Breast epithelium (tissue), 4 donors: Measurements from ENCODE around the gene TCFL5. TPM values are rescaled to one million over a fixed set of nuclear protein-coding genes. Genes with fewer than 3 reads are reported as not detected.

Experiments used
- DNase-seq, 2 donors: peaks; one replicate each; pipeline ENCODE4 v3.0.0-alpha.2; 2019; ENCODE audit warnings: low spot score in 2 of 2
- H3K27ac ChIP-seq, 2 donors: fragments of 200-600 bp; sonication (generic) in 1 of 2; one replicate each; pipeline ENCODE4 v1.5.1; 2016 to 2019; ENCODE audit warnings: mild to moderate bottlenecking in 1 of 2
- H3K27me3 ChIP-seq, 2 donors: fragments of 200-600 bp; sonication (generic) in 1 of 2; one replicate each; pipeline versions ENCODE4 v1.5.1 to v1.6.0; 2017 to 2019; ENCODE audit warnings: control low read depth in 1 of 2, mild to moderate bottlenecking in 1 of 2
- H3K36me3 ChIP-seq: fragments of 200-600 bp; one replicate; pipeline ENCODE4 v1.5.1; 2019
- H3K4me1 ChIP-seq, 2 donors: fragments of 200-600 bp; sonication (generic); one replicate each; pipeline ENCODE4 v1.5.1; 2016 to 2019; ENCODE audit warnings: control low read depth in 1 of 2
- H3K4me3 ChIP-seq, 3 donors: fragments of 200-600 bp; sonication (generic); 1 replicate in 2 of 3; 2 replicates in 1 of 3; pipeline ENCODE4 v1.5.1; 2016 to 2019; ENCODE audit warnings: mild to moderate bottlenecking in 3 of 3, moderate library complexity in 2 of 3
- H3K9me3 ChIP-seq, 2 donors: fragments of 200-600 bp; sonication (generic) in 1 of 2; one replicate each; pipeline ENCODE4 v1.5.1; 2016 to 2019; ENCODE audit warnings: control low read depth in 1 of 2
- POLR2A ChIP-seq: fragments of 450-650 bp; IDR thresholded peaks from one replicate; pipeline ENCODE4 v1.6.1; 2016; ENCODE audit warnings: antibody characterized with exemption, mild to moderate bottlenecking, moderate library complexity
- POLR2AphosphoS5 ChIP-seq, 3 donors: sonication (generic); formaldehyde crosslinking; IDR thresholded peaks; one replicate each; pipeline ENCODE4 v1.6.1; 2017; ENCODE audit warnings: antibody characterized with exemption in 3 of 3
- intact Hi-C: fragments of 100-400 bp; cut with DNase I; formaldehyde crosslinking; loops from one replicate; pipeline ENCODE4 v1.15.1; 2023; ENCODE audit warnings: low total_unique reads
- total RNA-seq, 3 donors: library from RNA; depleted of rRNA; stranded (reverse); fragments of >200 nt; gene quantifications; one replicate each; pipeline ENCODE4 v1.1.0, GENCODE V29; 2016
- TF ChIP-seq, protein P1 (sequence below), 3 donors: fragments of 450-650 bp; IDR thresholded peaks; one replicate each; pipeline ENCODE4 v1.5.1; 2016 to 2017; ENCODE audit warnings: antibody characterized with exemption in 3 of 3, mild to moderate bottlenecking in 3 of 3, moderate library complexity in 3 of 3

Gene TCFL5
- total RNA-seq, 3 donors from 2014 or later: 7.8 to 21.0 (median 12.5) TPM

DNA sequence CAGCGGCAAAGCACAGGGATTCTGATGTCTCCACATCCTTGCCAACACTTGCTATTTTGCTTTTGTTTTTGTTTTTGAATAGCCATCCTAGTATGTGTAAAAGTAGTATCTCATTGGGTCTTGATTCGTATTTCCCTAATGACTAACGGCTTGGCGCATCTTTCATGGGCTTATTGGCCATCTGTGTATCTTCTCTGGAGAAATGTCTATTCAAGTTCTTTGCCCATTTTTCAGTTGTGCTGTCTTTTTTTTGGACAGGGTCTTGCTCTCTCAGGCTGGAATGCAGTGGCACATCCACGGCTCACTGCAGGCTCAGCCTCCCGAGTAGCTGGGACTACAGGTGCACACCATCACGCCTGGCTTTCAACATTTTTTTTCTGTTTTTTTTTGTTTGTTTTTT, 17.4 kb downstream of the TCFL5 start:
- no peak overlapping the region for H3K4me3 ChIP-seq
- no peaks in the 10 kb centered on the region for H3K27me3 ChIP-seq
- DNase-seq: no peak
- intact Hi-C loops: no loop called here
- H3K9me3 ChIP-seq: no peaks in the 10 kb centered on the region
- peaks cover 0 to 3% of the 10 kb centered on the region in 2 donors for H3K4me1 ChIP-seq
- no peak for TF ChIP-seq POLR2AphosphoS5 (IDR thresholded peaks at IDR 0.05)
- no peak for TF ChIP-seq POLR2A
- TF ChIP-seq, protein P1, sequence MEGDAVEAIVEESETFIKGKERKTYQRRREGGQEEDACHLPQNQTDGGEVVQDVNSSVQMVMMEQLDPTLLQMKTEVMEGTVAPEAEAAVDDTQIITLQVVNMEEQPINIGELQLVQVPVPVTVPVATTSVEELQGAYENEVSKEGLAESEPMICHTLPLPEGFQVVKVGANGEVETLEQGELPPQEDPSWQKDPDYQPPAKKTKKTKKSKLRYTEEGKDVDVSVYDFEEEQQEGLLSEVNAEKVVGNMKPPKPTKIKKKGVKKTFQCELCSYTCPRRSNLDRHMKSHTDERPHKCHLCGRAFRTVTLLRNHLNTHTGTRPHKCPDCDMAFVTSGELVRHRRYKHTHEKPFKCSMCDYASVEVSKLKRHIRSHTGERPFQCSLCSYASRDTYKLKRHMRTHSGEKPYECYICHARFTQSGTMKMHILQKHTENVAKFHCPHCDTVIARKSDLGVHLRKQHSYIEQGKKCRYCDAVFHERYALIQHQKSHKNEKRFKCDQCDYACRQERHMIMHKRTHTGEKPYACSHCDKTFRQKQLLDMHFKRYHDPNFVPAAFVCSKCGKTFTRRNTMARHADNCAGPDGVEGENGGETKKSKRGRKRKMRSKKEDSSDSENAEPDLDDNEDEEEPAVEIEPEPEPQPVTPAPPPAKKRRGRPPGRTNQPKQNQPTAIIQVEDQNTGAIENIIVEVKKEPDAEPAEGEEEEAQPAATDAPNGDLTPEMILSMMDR (IDR thresholded peaks at IDR 0.05): no peak
- no peak overlapping the region for H3K27ac ChIP-seq
- no peaks in the 10 kb centered on the region for H3K36me3 ChIP-seq

DNA sequence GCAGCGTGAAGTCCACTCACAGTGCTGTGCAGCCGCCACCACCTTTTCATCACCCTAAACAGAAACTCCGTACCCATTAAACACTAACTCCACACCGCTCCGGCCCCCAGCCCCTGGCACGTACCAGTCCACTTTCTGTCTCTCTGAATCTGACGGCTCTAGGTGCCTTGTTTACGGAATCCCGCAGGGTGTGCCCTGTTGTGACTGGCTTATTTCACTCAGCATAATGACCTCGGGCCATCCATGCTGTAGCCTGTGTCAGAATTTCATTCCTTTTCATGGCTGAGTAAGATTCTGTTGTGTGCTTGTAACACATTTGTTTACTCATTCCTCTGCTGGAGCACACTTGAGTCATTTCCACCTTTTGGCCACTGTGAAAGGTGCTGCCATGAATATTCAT, 18.0 kb downstream of the TCFL5 start:
- Histone ChIP-seq H3K4me1 (peaks cover 0 to 3% of the 10 kb centered on the region in 2 donors), H3K27ac (no peak overlapping the region), H3K36me3 (no peaks in the 10 kb centered on the region), H3K4me3 (no peak overlapping the region), H3K27me3 (no peaks in the 10 kb centered on the region), H3K9me3 (no peaks in the 10 kb centered on the region)
- no peak for DNase-seq
- TF ChIP-seq, protein P1 (IDR thresholded peaks at IDR 0.05): no peak
- no peak for TF ChIP-seq POLR2A
- no peak for TF ChIP-seq POLR2AphosphoS5 (IDR thresholded peaks at IDR 0.05)
- intact Hi-C loops: no loop called here

DNA sequence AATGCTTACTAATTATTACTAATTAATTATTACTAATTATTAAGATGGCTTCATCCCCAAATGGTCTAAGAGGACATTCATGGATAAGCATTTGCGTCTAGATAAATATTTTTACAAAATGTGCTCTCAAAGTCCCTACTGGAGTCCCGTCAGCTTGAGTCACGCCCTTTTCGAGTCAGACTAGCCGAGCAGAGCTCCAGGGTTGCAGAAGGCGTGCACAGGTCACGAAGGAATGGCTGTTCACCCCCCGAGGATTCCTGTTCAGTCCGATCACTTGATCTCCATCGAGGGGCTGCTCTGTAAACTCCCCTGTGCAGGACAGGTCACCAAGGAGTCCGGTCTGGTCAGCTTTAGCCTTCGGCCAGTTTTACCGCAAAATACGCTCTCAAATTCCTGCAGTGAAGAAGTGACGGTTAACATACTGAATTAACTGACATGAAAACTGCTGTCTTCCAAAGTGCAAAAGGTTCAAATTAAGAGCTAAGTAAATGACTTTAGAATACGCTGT, 19.9 kb downstream of the TCFL5 start:
- H3K27me3 ChIP-seq: no peaks in the 10 kb centered on the region
- H3K27ac ChIP-seq: no peak overlapping the region
- H3K36me3 ChIP-seq: no peaks in the 10 kb centered on the region
- no peaks in the 10 kb centered on the region for H3K9me3 ChIP-seq
- TF ChIP-seq, protein P1 (IDR thresholded peaks at IDR 0.05): no peak
- TF ChIP-seq POLR2AphosphoS5 (IDR thresholded peaks at IDR 0.05): no peak
- TF ChIP-seq POLR2A: no peak
- DNase-seq: no peak
- no peaks in the 10 kb centered on the region for H3K4me1 ChIP-seq
- intact Hi-C loops: no loop called here
- no peak overlapping the region for H3K4me3 ChIP-seq

DNA sequence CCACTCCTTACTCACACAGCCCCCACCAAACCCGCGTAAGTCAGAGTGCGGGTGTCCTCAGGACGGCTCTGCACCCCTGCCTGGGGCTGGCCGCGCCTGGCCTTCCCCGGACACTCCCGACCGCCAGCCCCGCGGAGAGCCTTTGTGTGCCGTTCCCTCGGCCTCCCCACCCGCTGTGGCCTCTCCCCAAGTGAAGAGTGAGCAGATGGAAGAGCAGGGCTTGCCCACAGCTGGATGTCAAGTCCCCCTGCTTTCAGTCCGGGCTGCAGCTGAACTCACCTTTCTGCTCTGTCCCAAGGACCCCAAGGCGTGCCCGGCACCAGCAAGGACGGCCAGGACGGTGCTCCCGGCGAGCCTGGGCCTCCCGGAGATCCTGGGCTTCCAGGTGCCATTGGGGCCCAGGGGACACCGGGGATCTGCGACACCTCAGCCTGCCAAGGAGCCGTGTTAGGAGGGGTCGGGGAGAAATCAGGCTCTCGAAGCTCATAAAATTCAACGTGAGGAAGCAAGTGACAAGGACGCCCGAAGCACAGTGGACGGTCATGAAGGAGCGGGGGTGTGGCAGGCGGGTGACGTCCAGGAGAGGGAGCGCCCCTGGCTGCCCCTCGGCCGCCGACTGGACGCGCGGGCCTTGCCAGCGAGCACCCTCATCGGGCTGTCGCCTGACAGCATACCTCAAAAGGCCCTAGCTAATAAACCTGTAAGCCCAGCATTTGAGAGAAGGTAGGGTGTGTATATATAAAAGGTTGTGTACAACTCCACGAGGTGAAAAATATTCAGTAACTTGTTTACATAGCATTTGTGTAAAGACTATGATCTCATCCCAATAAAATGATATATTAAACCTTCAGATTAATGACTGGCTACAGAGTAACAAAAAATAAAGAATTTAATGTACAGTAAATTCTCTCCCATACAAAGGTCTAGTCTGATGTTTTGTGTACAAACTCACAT, 21.1 kb downstream of the TCFL5 start:
- TF ChIP-seq POLR2A (no peak), POLR2AphosphoS5 (IDR thresholded peaks at IDR 0.05) (no peak)
- TF ChIP-seq, protein P1 (IDR thresholded peaks at IDR 0.05): no peak
- Histone ChIP-seq H3K36me3 (no peaks in the 10 kb centered on the region), H3K4me1 (no peaks in the 10 kb centered on the region), H3K9me3 (no peaks in the 10 kb centered on the region), H3K27ac (no peak overlapping the region), H3K4me3 (no peak overlapping the region), H3K27me3 (no peaks in the 10 kb centered on the region)
- DNase-seq: no peak
- intact Hi-C loops: no loop called here

DNA sequence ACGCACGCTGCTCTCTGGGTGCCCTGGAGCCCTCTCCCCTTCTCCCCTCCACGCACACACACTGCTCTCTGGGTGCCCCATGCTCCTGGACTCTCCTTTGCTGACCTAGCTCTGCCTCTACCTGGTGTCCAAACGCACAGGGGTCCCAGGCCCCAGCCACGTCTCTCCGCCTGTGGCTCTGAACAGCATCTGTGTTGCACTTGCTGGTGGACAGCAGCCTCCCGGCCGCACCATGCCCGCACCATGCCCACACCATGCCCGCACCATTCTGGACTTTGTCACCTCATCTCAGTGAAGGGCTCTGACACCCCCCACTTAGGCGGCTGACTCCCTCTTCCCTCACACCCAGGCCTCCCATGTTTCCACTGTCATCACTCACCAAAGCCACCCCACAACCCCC, 21.8 kb downstream of the TCFL5 start:
- Histone ChIP-seq H3K4me1 (no peaks in the 10 kb centered on the region), H3K4me3 (no peak overlapping the region), H3K9me3 (no peaks in the 10 kb centered on the region), H3K27ac (no peak overlapping the region), H3K36me3 (no peaks in the 10 kb centered on the region), H3K27me3 (no peaks in the 10 kb centered on the region)
- no peak for TF ChIP-seq POLR2AphosphoS5 (IDR thresholded peaks at IDR 0.05)
- TF ChIP-seq POLR2A: no peak
- TF ChIP-seq, protein P1 (IDR thresholded peaks at IDR 0.05): no peak
- no peak for DNase-seq
- intact Hi-C loops: no loop called here
